Neural progenitor cell (in vitro differentiated cells): ENCODE data around the gene SLC35D2.

Experiments used
- CTCF ChIP-seq: fragments of 200-600 bp; sonication (generic); IDR thresholded peaks from 2 replicates; pipeline ENCODE4 v1.5.1; 2017; ENCODE audit warnings: antibody characterized with exemption, mild to moderate bottlenecking
- EZH2 ChIP-seq: fragments of 200-600 bp; sonication (generic); IDR thresholded peaks from 2 replicates; pipeline ENCODE4 v1.6.1; 2017; ENCODE audit warnings: antibody characterized with exemption, mild to moderate bottlenecking, moderate library complexity

GRCh38 chr9:96394832-96395496 lies 11.5 kb upstream of the SLC35D2 start:
- TF ChIP-seq CTCF: no peak
- TF ChIP-seq EZH2: no peak
